Measurements from ENCODE around the gene SPEG. TPM values are rescaled to one million over a fixed set of nuclear protein-coding genes. Genes with fewer than 3 reads are reported as not detected.

SPEG gene
- total RNA-seq, 1 experiment from 2014 or later, result 55.3 TPM

DNA sequence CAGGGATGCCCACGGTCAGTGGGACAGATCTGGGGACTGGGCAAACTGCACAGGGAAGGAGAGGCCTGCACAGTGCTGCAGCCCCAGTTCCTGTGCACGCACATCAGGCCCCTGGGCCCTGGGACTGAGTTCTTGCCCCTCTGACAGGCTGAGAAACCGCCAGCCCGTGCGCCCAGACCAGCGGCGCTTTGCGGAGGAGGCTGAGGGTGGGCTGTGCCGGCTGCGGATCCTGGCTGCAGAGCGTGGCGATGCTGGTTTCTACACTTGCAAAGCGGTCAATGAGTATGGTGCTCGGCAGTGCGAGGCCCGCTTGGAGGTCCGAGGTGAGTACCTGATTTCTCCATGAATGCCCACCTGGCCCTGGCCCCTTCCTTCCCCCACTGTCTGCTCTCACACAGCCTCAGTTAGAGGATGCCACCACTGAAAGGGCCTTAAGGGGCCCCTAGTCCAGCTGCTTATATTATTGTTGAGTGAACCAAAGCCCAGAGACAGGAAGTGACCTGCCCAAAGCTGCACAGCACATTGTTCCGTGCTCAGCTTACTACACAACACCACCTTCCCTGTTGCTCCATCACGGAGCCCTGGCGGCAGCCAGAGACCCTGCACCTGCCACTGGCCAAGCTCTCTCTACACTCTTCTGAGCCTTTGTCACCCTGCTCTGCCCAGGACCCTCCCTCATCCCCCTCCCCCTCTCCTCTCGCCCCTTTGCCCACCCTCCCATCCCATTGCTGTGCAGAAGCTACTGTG is 29.8 kb downstream of the SPEG start:
- Mint-ChIP-seq H3K36me3 (peaks cover 8% of the 10 kb centered on the region; the same call in 1 of the 2 replicates), H3K27me3 (ENCODE audit: low read depth) (no peaks in the 10 kb centered on the region), H3K4me1 (peaks cover 14% of the 10 kb centered on the region), H3K4me3 (no peak overlapping the region), H3K9me3 (no peaks in the 10 kb centered on the region), H3K27ac (no peak overlapping the region)
- TF ChIP-seq, protein P1, sequence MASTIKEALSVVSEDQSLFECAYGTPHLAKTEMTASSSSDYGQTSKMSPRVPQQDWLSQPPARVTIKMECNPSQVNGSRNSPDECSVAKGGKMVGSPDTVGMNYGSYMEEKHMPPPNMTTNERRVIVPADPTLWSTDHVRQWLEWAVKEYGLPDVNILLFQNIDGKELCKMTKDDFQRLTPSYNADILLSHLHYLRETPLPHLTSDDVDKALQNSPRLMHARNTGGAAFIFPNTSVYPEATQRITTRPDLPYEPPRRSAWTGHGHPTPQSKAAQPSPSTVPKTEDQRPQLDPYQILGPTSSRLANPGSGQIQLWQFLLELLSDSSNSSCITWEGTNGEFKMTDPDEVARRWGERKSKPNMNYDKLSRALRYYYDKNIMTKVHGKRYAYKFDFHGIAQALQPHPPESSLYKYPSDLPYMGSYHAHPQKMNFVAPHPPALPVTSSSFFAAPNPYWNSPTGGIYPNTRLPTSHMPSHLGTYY (CRISPR knock-in tag; IDR thresholded peaks at IDR 0.05), result no peak
- no peak for TF ChIP-seq NR2C2 (CRISPR knock-in tag; IDR thresholded peaks at IDR 0.05)
- no peak for TF ChIP-seq SOX15 (CRISPR knock-in tag; IDR thresholded peaks at IDR 0.05)
- TF ChIP-seq NFATC4 (CRISPR knock-in tag; IDR thresholded peaks at IDR 0.05), result no peak
- TF ChIP-seq, protein P2, sequence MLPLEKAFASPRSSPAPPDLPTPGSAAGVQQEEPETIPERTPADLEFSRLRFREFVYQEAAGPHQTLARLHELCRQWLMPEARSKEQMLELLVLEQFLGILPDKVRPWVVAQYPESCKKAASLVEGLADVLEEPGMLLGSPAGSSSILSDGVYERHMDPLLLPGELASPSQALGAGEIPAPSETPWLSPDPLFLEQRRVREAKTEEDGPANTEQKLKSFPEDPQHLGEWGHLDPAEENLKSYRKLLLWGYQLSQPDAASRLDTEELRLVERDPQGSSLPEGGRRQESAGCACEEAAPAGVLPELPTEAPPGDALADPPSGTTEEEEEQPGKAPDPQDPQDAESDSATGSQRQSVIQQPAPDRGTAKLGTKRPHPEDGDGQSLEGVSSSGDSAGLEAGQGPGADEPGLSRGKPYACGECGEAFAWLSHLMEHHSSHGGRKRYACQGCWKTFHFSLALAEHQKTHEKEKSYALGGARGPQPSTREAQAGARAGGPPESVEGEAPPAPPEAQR (CRISPR knock-in tag; IDR thresholded peaks at IDR 0.05), result no peak
- TF ChIP-seq, protein P3, sequence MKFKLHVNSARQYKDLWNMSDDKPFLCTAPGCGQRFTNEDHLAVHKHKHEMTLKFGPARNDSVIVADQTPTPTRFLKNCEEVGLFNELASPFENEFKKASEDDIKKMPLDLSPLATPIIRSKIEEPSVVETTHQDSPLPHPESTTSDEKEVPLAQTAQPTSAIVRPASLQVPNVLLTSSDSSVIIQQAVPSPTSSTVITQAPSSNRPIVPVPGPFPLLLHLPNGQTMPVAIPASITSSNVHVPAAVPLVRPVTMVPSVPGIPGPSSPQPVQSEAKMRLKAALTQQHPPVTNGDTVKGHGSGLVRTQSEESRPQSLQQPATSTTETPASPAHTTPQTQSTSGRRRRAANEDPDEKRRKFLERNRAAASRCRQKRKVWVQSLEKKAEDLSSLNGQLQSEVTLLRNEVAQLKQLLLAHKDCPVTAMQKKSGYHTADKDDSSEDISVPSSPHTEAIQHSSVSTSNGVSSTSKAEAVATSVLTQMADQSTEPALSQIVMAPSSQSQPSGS (CRISPR knock-in tag; IDR thresholded peaks at IDR 0.05; ENCODE audit: borderline replicate concordance, low read depth), result no peak
- TF ChIP-seq, protein P4, sequence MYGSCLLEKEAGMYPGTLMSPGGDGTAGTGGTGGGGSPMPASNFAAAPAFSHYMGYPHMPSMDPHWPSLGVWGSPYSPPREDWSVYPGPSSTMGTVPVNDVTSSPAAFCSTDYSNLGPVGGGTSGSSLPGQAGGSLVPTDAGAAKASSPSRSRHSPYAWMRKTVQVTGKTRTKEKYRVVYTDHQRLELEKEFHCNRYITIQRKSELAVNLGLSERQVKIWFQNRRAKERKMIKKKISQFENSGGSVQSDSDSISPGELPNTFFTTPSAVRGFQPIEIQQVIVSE (CRISPR knock-in tag; IDR thresholded peaks at IDR 0.05; ENCODE audit: borderline replicate concordance), result no peak
- TF ChIP-seq MYBL2 (CRISPR knock-in tag; IDR thresholded peaks at IDR 0.05), result no peak
- no peak for TF ChIP-seq ETV6 (CRISPR knock-in tag; IDR thresholded peaks at IDR 0.05)
- TF ChIP-seq ZNF219 (CRISPR knock-in tag; IDR thresholded peaks at IDR 0.05; ENCODE audit: borderline replicate concordance), result no peak
- no peak for TF ChIP-seq GABPB1 (CRISPR knock-in tag; IDR thresholded peaks at IDR 0.05)
- TF ChIP-seq, protein P5, sequence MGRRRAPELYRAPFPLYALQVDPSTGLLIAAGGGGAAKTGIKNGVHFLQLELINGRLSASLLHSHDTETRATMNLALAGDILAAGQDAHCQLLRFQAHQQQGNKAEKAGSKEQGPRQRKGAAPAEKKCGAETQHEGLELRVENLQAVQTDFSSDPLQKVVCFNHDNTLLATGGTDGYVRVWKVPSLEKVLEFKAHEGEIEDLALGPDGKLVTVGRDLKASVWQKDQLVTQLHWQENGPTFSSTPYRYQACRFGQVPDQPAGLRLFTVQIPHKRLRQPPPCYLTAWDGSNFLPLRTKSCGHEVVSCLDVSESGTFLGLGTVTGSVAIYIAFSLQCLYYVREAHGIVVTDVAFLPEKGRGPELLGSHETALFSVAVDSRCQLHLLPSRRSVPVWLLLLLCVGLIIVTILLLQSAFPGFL (CRISPR knock-in tag; IDR thresholded peaks at IDR 0.05; ENCODE audit: borderline replicate concordance), result no peak
- TF ChIP-seq, protein P6, sequence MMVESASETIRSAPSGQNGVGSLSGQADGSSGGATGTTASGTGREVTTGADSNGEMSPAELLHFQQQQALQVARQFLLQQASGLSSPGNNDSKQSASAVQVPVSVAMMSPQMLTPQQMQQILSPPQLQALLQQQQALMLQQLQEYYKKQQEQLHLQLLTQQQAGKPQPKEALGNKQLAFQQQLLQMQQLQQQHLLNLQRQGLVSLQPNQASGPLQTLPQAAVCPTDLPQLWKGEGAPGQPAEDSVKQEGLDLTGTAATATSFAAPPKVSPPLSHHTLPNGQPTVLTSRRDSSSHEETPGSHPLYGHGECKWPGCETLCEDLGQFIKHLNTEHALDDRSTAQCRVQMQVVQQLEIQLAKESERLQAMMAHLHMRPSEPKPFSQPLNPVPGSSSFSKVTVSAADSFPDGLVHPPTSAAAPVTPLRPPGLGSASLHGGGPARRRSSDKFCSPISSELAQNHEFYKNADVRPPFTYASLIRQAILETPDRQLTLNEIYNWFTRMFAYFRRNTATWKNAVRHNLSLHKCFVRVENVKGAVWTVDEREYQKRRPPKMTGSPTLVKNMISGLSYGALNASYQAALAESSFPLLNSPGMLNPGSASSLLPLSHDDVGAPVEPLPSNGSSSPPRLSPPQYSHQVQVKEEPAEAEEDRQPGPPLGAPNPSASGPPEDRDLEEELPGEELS (CRISPR knock-in tag; IDR thresholded peaks at IDR 0.05), result no peak
- no peak for TF ChIP-seq SP1 (CRISPR knock-in tag; conservative IDR thresholded peaks at IDR 0.05)
- TF ChIP-seq, protein P7, sequence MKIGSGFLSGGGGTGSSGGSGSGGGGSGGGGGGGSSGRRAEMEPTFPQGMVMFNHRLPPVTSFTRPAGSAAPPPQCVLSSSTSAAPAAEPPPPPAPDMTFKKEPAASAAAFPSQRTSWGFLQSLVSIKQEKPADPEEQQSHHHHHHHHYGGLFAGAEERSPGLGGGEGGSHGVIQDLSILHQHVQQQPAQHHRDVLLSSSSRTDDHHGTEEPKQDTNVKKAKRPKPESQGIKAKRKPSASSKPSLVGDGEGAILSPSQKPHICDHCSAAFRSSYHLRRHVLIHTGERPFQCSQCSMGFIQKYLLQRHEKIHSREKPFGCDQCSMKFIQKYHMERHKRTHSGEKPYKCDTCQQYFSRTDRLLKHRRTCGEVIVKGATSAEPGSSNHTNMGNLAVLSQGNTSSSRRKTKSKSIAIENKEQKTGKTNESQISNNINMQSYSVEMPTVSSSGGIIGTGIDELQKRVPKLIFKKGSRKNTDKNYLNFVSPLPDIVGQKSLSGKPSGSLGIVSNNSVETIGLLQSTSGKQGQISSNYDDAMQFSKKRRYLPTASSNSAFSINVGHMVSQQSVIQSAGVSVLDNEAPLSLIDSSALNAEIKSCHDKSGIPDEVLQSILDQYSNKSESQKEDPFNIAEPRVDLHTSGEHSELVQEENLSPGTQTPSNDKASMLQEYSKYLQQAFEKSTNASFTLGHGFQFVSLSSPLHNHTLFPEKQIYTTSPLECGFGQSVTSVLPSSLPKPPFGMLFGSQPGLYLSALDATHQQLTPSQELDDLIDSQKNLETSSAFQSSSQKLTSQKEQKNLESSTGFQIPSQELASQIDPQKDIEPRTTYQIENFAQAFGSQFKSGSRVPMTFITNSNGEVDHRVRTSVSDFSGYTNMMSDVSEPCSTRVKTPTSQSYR (CRISPR knock-in tag; IDR thresholded peaks at IDR 0.05), result no peak
- no peak for TF ChIP-seq CREB1 (CRISPR knock-in tag; IDR thresholded peaks at IDR 0.05)
- TF ChIP-seq, protein P8, sequence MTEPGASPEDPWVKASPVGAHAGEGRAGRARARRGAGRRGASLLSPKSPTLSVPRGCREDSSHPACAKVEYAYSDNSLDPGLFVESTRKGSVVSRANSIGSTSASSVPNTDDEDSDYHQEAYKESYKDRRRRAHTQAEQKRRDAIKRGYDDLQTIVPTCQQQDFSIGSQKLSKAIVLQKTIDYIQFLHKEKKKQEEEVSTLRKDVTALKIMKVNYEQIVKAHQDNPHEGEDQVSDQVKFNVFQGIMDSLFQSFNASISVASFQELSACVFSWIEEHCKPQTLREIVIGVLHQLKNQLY (CRISPR knock-in tag; IDR thresholded peaks at IDR 0.05), result no peak
- no peak for TF ChIP-seq JUN (CRISPR knock-in tag; IDR thresholded peaks at IDR 0.05)
- TF ChIP-seq, protein P9, sequence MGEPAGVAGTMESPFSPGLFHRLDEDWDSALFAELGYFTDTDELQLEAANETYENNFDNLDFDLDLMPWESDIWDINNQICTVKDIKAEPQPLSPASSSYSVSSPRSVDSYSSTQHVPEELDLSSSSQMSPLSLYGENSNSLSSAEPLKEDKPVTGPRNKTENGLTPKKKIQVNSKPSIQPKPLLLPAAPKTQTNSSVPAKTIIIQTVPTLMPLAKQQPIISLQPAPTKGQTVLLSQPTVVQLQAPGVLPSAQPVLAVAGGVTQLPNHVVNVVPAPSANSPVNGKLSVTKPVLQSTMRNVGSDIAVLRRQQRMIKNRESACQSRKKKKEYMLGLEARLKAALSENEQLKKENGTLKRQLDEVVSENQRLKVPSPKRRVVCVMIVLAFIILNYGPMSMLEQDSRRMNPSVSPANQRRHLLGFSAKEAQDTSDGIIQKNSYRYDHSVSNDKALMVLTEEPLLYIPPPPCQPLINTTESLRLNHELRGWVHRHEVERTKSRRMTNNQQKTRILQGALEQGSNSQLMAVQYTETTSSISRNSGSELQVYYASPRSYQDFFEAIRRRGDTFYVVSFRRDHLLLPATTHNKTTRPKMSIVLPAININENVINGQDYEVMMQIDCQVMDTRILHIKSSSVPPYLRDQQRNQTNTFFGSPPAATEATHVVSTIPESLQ (CRISPR knock-in tag; IDR thresholded peaks at IDR 0.05), result no peak
- DNase-seq (ENCODE audit: low spot score) (no peak), ATAC-seq (no peak)
- POLR2A ChIA-PET, result interaction anchor here (0.5 kb wide), 1 partner anchor 35 kb away, joined by 5 read pairs; no protein-coding TSS in a partner anchor
- CTCF ChIA-PET, result interaction anchor here (0.6 to 5.6 kb wide), 18 partner anchors 9 to 73 kb away, joined by 3 to 57 read pairs (median 6); partner anchors contain the start of genes GMPPA and SPEG
